Activated CD8-positive, alpha-beta T cell treated with anti-CD3 and anti-CD28 coated beads, Interleukin-2, amount 10 ng/mL, durations not matched to agents 7 days and 5 days (primary cell): ENCODE measurements around the gene KPNA1. TPM values are rescaled to one million over a fixed set of nuclear protein-coding genes. Genes with fewer than 3 reads are reported as not detected.

Experiments
- ATAC-seq: fragments of 150-1000 bp; cut with Tn5 transposase; one replicate; pipeline ENCODE4 v1.10.0; 2021; ENCODE audit warnings: moderate library complexity
- CTCF ChIA-PET: fragments of 350-600 bp; sonication (Branson Sonifier 250); formaldehyde crosslinking; loops from one replicate; lab custom pipeline; 2021; ENCODE audit warnings: antibody characterized with exemption; lab: Charles Lee
- POLR2A ChIA-PET: fragments of 350-600 bp; sonication (Branson Sonifier 250); formaldehyde crosslinking; loops from one replicate; lab custom pipeline; 2021; ENCODE audit warnings: antibody characterized with exemption; lab: Charles Lee
- DNase-seq: peaks from one replicate; pipeline ENCODE4 v3.0.0-alpha.2; 2020
- H3K27ac Mint-ChIP-seq: one replicate; pipeline ENCODE4 v1.8.0; 2021; ENCODE audit warnings: mild to moderate bottlenecking, mixed read lengths
- H3K27me3 Mint-ChIP-seq: one replicate; pipeline ENCODE4 v1.8.0; 2021; ENCODE audit warnings: low read depth, mixed read lengths
- H3K36me3 Mint-ChIP-seq: one replicate; pipeline ENCODE4 v1.8.0; 2021; ENCODE audit warnings: low read depth, mixed read lengths
- H3K4me1 Mint-ChIP-seq: one replicate; pipeline ENCODE4 v1.8.0; 2021; ENCODE audit warnings: low read depth, mixed read lengths
- H3K4me3 Mint-ChIP-seq: one replicate; pipeline ENCODE4 v1.8.0; 2021; ENCODE audit warnings: mild to moderate bottlenecking, mixed read lengths
- H3K9me3 Mint-ChIP-seq: one replicate; pipeline ENCODE4 v1.8.0; 2022; ENCODE audit warnings: mixed read lengths; ENCODE audit not compliant: insufficient read depth
- total RNA-seq, 2 experiments: library from RNA; stranded (reverse); gene quantifications; one replicate each; pipeline ENCODE4 v1.2.3, GENCODE V29; 2021

Gene KPNA1
- total RNA-seq, 2 experiments from 2014 or later = 58.8 to 60.2 TPM

DNA sequence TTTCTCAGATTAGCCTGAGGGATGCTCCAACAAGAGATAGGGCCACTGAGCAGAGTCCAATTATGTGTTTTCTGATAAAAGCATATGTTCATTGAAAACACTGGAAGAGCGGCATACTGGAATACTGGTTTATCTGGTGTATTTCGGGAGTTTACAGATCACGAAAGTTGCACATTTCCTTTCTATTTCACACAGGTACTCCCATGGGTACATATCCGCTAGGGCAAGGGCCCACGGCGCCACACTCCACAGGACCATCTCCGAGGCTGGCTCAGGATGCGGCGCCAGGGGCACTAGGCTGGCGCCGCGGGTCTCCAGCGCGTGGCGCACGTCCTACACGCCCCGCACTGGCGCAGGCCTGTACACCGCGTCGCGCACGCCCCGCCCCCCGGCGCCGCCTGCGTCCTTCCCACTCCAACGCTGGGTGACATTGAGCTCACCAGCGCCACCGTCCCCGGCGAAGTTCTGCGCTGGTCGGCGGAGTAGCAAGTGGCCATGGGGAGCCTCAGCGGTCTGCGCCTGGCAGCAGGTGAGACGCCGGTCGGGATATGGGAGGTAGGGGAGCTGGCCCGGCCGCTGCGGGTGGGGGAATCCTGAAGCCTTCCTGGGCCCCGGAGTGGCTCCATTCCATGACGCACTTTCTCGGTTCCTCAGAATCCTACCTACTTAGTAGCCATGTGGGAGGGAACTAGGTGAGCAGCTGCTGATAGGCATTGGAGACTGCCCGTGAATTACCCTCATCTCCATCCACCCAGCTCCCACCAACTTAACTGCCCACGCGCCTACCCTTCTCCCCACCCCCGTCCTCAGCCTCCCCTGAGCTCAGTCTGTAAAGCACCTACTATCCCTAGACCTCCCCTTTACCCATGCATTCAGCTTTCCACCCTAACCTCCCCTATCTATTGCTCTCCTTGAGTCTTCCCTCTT is 130.7 kb downstream of the KPNA1 start, which contains the start of gene FAM162A:
TSS of gene FAM162A (plus strand) at position 412 of the 927 bp plus-strand sequence. CDS start at position 496, 84 bp downstream.
- CTCF ChIA-PET = interaction anchor here (0.6 to 4.6 kb wide), 40 partner anchors 9 to 838 kb away, joined by 3 to 50 read pairs (median 4); partner anchors contain the start of genes DTX3L, PARP14, PARP9 and POLQ
- Mint-ChIP-seq H3K36me3 (peaks cover 25% of the 10 kb centered on the region), H3K27ac (peak within 1 kb of the TSS; percentile 91), H3K4me1 (peaks cover 58% of the 10 kb centered on the region), H3K9me3 (no peaks in the 10 kb centered on the region), H3K27me3 (no peaks in the 10 kb centered on the region), H3K4me3 (peak within 1 kb of the TSS; percentile 90)
- POLR2A ChIA-PET = interaction anchor here (0.9 to 3.7 kb wide), 10 partner anchors 9 to 838 kb away, joined by 3 to 33 read pairs (median 4); partner anchors contain the start of genes PARP14, POLQ and WDR5B
- DNase-seq (peak; percentile 96), ATAC-seq (peak; percentile 98)

DNA sequence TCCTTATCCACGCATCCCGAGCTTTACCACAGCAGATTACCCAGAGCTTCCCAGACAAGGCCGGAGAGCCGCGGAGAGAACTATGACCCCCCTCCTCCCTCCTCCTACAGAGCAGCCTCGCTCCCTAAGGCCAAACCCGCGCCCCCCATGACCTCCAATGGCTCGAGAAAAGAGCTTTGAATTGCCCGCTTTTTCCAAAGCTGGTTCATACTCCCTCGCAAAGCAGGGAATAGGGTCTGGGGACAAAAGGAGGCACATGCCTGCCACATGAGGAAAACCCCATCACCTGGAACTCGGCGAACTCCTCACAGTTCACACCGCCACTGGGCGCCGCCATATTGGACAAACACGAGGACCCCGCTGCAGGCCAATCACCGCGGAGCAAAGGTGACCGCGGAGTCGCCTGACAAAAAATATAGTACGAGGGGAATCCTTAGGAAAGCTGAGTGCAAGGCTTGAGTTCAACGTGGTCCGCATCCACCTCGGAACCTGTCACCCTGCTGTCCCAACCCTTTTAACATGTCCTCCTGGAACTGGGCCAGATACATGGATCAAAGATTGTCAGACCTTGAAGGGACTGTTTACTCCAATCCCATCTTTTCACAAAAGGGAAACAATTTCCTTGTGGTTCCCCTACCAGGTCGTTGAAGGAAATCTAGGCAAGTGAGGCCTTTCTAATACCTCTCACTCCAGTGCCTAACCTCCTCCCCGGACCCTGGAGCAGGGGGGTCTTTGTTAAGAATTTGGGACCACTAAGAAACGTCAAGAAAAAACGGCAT is 131.7 kb downstream of the KPNA1 start, which contains the start of gene MIX23:
TSS of gene MIX23 (minus strand) at position 344 of the 779 bp plus-strand sequence. CDS start at position 337, 7 bp downstream.
- ChIA-PET CTCF (interaction anchor here (0.9 to 4.6 kb wide), 6 partner anchors 10 to 181 kb away, joined by 3 to 50 read pairs (median 4); partner anchors contain the start of genes DTX3L, PARP9 and WDR5B), POLR2A (interaction anchor here (0.6 to 3.7 kb wide), 6 partner anchors 11 to 837 kb away, joined by 3 to 33 read pairs (median 4); partner anchors contain the start of genes POLQ and WDR5B)
- Mint-ChIP-seq H3K27me3 (no peaks in the 10 kb centered on the region), H3K4me1 (peaks cover 61% of the 10 kb centered on the region), H3K9me3 (no peaks in the 10 kb centered on the region), H3K27ac (peak within 1 kb of the TSS; percentile 91), H3K36me3 (peaks cover 24% of the 10 kb centered on the region), H3K4me3 (peak within 1 kb of the TSS; percentile 90)
- DNase-seq (peak; percentile 90), ATAC-seq (peak; percentile 59)

DNA sequence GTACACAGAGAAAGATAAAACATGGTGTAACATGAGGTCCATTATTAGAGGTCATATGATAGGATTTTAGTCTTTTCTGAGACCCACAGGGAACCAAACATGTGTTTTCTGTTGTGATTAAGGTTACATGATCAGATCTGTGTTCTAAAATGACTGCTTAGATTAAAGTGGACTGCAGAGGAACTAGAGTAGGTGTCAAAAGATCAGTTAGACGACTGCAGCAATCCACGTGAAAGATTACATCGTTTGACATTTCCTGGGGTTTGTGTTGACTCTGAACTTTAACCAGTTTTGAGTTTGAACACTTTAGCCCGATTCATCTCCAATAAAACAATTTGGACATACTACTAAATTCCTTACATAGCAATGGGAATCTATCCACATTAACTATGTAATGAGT is 136.8 kb downstream of the KPNA1 start:
- no peaks in the 10 kb centered on the region for H3K9me3 Mint-ChIP-seq
- DNase-seq = no peak
- peaks cover 39% of the 10 kb centered on the region for H3K4me1 Mint-ChIP-seq
- H3K27me3 Mint-ChIP-seq = no peaks in the 10 kb centered on the region
- ChIA-PET POLR2A (no interaction called here), CTCF (interaction anchor here (0.5 kb wide), 1 partner anchor 556 kb away, joined by 3 read pairs; no protein-coding TSS in a partner anchor)
- peaks cover 16% of the 10 kb centered on the region for H3K36me3 Mint-ChIP-seq
- no peak overlapping the region for H3K4me3 Mint-ChIP-seq
- no peak for ATAC-seq
- no peak overlapping the region for H3K27ac Mint-ChIP-seq

DNA sequence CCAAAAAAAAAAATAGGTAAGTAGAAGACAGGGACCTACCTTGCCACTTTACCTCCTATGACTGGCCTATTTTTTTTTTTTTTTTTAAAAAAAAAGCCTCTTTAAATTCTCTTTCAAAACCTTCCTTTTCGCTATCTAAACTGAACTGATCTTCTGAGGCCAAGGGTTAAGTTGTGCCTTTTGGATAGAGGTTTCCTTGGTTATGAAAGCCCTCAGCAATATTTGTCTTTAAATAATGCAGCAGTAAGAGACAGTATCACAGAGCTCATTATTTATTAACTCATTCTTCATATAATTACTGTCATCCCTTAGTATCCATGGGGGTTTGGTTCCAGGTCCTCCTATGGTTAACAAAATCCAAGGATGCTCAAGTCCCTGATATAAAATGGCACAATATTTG is 140.7 kb downstream of the KPNA1 start:
- H3K27me3 Mint-ChIP-seq = no peaks in the 10 kb centered on the region
- no peak overlapping the region for H3K27ac Mint-ChIP-seq
- no peak for DNase-seq
- ChIA-PET CTCF (no interaction called here), POLR2A (no interaction called here)
- no peak overlapping the region for H3K4me3 Mint-ChIP-seq
- H3K4me1 Mint-ChIP-seq = peaks cover 12% of the 10 kb centered on the region
- H3K36me3 Mint-ChIP-seq = peaks cover 22% of the 10 kb centered on the region
- no peaks in the 10 kb centered on the region for H3K9me3 Mint-ChIP-seq
- ATAC-seq = no peak

Other genes with a start within 250 kb of the KPNA1 start
- not detected for gene CSTA, start 189.7 kb downstream of the KPNA1 start, total RNA-seq
- gene MIX23, start 131.7 kb downstream of the KPNA1 start, total RNA-seq = 10 to 100 TPM; 40.0 to 47.3 TPM
- gene FAM162A, start 130.8 kb downstream of the KPNA1 start, total RNA-seq = 10 to 100 TPM; 78.0 to 78.4 TPM
- gene WDR5B, start 98.9 kb downstream of the KPNA1 start, total RNA-seq = 1 to 10 TPM; 4.5 to 5.1 TPM
- gene PARP9, start 49.4 kb upstream of the KPNA1 start, total RNA-seq = 100 to 1,000 TPM; 115 to 118 TPM
- 100 to 1,000 TPM; 124 to 127 TPM for gene DTX3L, start 49.4 kb upstream of the KPNA1 start, total RNA-seq
- 10 to 100 TPM; 36.6 to 38.6 TPM for gene PARP15, start 62.7 kb upstream of the KPNA1 start, total RNA-seq
- gene PARP14, start 165.9 kb upstream of the KPNA1 start, total RNA-seq = 100 to 1,000 TPM; 119 to 123 TPM